NCI-H748 treated with DMSO at 0.1 percent for 48 hours (cell line): Measurements from ENCODE around the gene ASB13.

ENCODE experiments used
- DNase-seq: peaks from one replicate; lab custom pipeline; 2025; lab: John Stamatoyannopoulos, UW

Gene ASB13

DNA sequence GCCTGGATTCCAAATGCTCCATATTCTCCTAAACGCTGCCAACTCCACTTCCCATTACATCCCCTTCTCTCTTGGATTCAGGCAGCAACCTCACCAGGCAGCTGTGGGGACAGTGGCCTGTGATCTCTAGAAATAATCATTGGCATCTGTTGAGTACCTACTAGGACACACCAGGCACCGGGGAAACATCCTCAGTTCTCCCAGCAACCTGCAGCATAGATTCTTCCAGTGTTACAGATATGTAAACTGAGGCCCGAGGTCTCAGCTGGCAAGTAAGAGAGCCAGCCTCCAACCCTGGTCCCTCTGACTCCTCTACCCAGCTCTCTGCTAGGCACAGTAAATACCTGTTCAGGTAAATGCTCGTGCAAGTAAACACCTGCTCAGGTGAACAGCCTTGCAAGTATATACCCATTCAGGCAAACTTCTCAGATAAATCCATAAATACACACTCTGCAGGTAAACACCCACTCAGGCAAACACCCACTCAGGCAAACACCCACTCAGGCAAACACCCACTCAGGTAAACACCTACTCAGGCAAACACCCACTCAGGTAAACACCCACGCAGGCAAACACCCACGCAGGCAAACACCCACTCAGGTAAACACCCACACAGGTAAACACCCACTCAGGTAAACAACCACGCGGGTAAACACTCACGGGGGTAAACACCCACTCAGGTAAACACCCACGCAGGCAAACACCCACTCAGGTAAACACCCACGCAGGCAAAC lies 18.7 kb downstream of the ASB13 start:
- DNase-seq, result no peak

- no peak for DNase-seq
These were observed 20.3 kb downstream of the ASB13 start for GRCh38 chr10:5645944-5646617.

DNA sequence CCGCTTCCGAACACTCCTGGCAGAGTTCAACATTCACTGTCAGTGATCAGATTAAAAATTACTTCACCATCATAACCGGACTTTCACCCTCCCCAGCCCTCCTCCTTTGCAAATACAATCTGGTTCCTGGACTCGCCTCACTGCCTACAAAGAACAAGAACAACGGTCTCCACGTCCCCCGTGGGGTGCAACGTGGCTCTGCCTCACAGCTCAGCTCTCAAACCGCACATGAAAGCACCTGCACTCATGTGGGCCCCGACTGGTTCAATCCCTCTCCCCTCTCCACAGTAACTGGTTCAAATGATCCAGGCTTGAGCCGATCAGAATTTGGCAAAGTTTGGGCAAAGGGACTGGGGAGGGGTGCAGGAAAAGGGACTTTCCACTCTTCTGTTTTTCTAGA lies 21.0 kb downstream of the ASB13 start:
- DNase-seq, result no peak

GRCh38 chr10:5644930-5645329 lies 21.5 kb downstream of the ASB13 start:
- no peak for DNase-seq

DNA sequence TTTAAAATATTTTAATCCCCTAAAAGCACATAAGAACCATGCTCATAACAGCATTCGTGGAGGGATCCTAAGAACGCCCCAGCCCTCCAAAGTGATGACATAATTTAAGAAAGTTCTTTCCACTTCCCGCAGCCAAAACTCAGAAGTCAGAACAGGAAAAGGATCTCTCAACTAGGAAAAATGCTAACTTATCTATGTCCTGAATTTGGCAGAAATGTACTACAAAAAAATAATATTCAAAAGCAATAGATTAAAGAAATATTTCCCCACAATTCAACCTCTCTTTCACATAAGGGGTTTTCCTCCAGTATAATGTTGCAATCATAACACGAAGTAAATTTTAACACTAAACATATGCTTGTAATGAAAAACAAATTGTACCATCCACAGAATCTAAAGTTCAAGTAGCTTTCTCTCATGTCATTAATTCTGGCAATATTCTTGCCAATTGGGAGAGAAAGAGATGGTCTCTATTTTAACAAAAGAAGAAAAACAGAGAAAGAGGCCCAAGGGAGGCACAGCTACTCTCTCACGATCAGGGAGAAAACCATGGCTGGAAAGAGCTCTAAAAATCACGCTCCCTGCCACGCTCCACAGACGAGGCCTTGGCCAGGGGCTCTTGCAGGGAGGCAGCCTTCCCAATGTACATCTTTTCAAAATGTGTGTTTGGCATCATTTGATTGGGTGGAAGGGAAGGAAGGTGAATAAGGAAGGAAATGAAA lies 22.9 kb downstream of the ASB13 start:
- no peak for DNase-seq

- DNase-seq, result no peak
These were observed 24.9 kb downstream of the ASB13 start for GRCh38 chr10:5641501-5641900.

- no peak for DNase-seq
These were observed 25.9 kb downstream of the ASB13 start for GRCh38 chr10:5640501-5640900.

- no peak for DNase-seq
These were observed 26.4 kb downstream of the ASB13 start for GRCh38 chr10:5640036-5640435.

DNA sequence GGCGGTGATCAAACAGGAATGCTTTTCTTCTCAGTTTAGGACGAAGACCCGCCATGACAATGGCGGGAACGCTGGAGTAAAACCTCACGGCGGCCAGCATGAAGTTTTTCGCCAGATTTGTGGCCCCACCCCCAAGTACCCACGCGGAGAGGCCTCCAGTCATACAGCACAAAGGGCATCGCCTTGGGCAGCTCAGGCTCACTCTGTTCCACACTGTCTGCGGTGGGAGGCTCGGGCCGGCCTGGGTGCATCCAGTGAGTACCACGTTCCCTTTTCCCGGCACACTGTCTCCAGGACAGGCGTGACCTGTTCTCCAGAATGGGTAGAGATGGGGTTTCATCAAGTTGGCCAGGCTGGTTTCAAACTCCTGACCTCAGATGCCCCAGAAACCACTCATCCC lies 27.3 kb downstream of the ASB13 start:
- no peak for DNase-seq

- DNase-seq, result no peak
These were observed 27.9 kb downstream of the ASB13 start for GRCh38 chr10:5638494-5638893.

- DNase-seq, result no peak
These were observed 31.5 kb downstream of the ASB13 start for GRCh38 chr10:5634918-5635317.

DNA sequence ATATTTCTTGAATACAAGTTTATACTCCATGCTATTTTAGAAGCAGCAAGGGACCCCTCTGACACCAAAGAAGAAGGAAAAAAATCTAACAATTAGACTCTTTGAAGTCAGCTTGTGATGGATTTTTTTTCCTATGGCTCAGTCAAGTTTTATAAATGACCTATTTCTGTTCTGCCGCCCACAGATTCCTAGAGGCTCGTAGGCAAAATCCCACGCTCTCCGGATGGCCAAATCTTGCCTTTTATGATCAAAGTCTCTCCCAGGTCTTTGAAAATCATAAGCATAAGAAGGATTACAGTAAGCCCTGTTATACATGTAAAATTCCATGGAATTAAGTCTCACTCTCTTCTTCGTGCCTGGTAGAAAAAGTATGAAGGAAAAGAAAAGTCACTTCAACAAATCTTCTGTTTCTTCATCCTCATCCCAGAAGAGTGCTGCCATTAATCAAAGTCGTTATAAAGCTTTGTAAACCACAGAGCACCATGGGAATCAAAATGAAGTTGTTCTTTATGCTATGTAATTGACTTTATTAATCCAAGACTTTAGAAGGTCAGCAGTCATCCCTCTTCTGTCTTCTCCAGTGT lies 33.1 kb downstream of the ASB13 start:
- no peak for DNase-seq

DNA sequence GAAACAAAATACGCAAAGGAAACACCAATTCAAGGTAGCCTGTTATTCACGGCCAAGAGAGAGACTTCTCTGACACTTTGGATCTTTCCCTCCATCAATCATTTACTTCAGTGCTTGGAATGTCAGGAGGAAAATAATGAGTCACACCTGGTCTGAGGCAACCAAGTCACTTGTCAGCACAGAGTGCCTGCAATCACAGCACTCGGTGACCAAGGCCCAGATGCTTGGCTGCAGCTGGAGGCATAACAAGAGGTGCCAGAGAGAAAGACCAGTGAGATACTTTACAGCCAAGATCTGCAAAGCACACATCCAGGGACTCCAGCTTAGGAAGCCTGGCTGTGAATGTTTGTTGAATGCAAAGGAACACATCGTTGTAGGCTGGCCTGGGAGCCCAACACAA lies 33.9 kb downstream of the ASB13 start:
- DNase-seq, result no peak

DNA sequence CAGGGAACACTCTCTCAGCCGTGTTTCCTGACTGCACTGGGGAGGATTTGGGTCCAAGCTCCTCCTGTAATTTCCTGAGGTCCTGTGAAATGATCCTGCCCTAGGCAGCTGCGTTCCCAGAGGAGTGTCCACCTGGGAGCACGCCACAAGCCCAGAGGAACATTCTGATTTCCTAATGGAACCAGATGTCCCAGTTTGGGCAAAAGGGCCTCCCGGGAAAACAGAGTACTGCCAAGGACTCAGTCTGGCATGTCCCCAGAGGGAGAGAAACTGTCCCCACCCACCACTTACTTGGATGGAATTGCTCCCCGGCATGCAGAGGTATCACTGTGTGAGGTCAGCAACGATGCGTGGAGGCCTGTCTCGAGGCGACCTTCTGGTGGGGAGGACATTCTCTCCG lies 34.5 kb downstream of the ASB13 start:
- DNase-seq, result no peak

DNA sequence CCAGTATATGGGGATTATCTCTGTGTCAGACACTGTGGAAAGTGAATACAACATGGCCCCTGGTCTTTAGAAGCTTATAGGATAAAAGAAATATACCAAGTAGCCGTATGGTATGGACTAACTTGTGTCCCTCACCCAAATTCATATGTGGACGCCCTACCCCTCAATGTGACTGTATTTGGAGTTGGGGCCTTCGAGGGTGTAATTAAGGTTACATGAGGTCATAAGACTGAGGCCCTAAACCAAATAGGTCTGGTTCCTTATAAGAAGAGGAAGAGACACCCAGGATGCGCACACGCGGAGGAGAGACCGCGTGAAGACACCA lies 36.3 kb downstream of the ASB13 start:
- no peak for DNase-seq

DNA sequence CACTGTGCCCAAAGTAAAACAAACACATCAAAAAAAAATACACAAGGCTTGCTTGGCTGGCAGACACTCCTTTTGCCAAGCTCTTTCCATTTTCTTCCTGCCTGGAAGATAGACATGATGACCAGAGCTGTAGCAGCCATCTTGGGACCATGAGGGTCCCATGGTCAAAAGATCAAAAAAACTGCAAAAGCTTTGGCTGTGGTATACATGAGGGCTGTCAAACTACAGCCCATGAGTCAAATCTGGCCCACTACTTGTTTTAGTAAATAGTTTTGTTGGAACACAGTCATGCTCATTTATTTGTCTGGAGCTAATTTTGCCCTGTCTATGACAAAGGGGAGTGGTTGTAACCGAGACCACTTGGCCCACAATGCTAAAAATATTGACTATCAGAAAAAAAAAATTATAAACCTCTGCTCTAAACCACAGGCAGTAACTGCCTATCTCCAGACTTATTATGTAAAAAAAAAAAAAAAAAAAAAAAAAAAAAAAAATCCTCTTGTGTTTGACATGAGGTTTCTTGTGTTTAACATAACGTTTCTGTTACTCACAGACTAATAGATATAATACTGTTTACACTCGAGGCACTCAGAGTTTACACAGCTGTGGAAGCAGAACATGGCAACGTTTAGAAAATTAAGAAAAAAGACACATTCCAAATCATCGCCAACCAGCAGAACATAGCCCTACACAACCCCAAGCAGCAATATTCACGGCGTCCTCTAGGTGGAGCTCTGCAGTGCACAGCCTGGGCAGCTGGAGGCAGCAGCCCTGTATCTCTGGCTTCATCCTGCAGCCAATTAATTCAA lies 36.9 kb downstream of the ASB13 start:
- DNase-seq, result peak; percentile 71

- DNase-seq, result no peak
These were observed 37.7 kb downstream of the ASB13 start for GRCh38 chr10:5628451-5629302.

GRCh38 chr10:5627486-5628044 lies 38.8 kb downstream of the ASB13 start:
- DNase-seq, result no peak

GRCh38 chr10:5625992-5626777 lies 40.2 kb downstream of the ASB13 start:
- no peak for DNase-seq

- DNase-seq, result no peak
These were observed 41.7 kb downstream of the ASB13 start for GRCh38 chr10:5624701-5625100.
